ENCODE results near the gene SLC25A51.

Gene SLC25A51

GRCh38 chr9:37936965-37937364 lies 33.0 kb upstream of the SLC25A51 start:
- no peak for DNase-seq (ENCODE audit: low spot score)

DNA sequence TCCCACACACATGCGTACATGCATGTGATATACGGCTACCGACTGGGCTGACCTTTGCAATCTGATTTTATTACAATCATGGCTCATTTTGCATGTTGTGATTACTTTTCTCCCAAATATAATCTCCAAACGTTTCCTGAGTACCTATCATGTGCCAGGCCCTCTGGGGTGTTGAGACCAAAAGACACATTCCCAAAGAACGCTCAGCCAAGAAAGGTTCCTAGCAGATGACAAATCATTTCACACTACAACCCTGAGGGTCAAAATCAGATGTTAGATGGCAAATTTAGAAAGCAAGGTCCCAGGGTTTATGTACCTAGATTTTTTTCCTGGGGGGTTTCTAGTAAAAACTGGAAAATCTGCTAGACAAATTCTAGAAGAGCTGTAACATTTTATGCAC lies 32.4 kb upstream of the SLC25A51 start:
- no peak for DNase-seq (ENCODE audit: low spot score)

DNA sequence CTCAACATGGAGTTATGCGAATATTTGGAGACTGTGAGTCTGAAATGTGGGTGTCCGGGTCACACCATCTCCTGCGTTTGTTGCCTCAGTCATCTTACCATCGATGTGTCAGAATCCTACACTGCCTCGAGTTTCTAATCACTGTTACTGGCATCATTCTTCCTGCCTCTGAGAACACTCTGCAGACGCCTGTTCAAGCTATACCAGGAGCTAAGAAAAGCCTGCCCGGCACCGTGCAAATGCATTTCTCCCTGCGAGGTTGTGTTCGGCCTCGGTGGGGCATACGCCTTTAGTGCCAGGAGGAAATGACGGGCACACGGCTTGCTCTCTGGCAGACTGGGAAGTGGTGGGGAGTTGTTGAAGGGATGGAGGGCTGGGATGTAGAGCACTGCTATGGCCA lies 31.2 kb upstream of the SLC25A51 start:
- no peak for DNase-seq (ENCODE audit: low spot score)

GRCh38 chr9:37931592-37931991 lies 27.7 kb upstream of the SLC25A51 start:
- no peak for DNase-seq (ENCODE audit: low spot score)

DNA sequence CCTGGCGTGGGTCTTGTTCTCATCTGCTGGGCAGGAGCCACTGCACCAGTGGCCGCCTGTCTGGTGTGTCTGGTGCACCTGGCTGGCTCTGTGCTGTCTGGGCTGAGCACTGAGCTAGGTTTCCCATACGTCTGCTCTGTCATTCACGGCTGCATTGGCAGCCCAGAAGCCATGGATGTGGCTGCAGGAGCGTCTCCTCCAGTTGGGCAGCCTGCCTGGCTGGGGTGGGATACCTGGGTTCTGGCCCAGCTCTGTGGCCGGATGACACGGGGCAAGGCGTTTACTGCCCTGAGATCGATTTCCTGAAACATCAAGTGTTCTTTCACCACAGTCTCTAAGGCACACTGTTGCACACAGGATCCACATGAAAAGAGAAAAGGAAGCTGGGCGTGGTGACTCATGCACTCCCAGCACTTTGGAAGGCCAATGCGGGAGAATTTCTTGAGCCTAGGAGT lies 25.5 kb upstream of the SLC25A51 start:
- no peak for DNase-seq (ENCODE audit: low spot score)

DNA sequence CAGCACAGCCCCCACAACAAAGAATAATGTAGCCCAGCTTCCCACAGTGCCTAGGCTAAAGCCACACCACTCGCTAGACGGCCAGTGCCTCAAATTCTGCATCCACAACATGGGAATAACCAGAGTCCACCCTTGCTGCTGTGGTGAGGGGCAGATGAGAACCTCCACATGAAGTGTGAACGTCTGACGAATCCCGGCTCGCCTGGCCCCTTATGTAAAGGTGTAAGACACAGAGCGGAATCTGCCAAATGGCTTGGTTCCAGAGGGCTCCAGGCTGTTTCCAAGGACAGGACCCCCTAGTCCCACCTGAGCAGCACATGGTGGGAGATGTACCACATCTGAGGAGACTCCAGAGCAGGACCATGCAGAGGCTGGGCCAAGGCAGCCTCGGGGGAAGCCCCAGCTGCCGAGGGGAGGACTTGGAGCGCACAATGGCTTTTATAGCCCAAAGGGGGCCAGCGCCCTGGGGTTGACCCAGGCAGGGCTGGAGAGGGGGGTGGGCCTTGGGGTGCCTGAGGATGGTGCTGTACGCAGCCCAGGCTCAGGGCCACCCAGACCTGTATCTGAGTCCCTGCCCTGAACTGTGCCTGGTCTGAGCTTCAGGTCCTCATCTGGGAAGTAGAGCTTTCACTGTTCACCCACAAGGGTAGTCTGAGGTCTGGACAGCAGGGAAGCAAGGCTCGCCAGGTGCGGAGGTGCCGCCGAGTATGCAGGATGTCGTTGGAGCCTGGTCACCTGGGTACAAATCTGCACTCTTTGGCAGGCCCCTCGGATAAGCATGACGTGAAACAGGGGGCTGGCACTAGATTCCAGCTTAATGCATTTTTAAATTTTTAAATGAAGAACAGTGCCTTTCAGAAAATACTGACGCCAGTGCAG lies 24.9 kb upstream of the SLC25A51 start:
- DNase-seq (ENCODE audit: low spot score): no peak

DNA sequence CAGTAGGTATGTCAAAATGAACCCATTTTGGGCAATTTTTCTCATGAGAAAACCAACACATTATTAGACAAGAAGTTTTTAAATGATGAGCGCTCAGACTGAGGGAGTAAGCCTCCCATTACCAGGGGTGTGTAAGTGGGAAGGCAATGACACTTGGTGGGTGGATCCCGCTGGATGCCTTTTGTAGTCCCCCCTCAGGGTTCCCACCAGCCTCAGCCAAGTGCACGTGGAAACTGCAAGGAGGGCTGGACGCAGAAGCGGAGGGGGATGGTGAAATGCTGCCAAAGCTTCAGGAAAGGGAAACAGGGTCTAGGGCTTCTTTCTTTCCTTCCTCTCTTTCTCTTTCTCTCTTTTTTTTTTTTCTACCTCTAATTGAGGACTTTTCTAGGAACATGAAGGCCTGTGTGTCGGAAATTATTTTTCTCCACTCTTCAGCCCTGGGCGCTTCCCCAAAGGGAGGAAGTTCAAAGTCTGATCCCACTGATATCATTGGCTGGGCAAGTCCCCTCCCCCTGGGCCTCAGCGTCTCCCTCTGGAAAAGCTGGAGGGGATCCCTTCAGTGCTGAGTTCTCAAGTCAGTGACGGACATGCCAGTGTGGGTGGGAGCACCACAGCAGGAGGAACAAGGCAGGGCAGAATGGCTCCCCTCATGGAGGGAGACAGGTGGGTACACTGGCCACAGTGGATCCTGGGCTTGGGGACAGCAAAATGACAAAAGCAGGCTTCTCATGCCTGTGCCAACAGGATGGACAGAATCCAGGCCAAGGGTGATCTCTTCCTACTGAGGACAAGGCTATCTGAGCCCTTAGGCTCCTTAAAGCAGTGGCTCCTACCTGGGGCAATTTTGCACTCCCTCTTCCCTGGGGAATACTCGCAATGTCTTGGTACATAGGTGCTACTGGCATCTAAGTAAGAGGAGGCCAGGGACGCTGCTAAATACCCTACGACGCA lies 23.9 kb upstream of the SLC25A51 start:
- DNase-seq (ENCODE audit: low spot score): no peak

DNA sequence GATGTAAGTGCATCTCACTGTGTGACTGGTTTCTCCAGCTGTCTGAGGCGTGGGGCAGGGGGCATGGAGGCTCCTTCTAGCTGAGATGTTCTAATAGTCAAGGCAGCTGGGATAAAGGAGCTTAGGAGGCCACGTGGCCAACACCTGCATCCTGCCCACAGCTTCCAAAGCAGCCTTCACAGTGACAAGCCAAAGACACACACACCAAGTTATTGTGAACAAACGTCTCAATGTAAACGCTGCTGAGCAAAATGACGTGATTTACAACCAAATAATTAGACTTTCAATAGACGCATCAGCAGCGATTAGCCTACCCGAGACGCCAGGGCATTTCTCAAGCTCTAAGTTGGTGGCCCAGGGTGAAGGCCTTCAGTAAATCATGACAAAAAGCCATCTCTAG lies 23.2 kb upstream of the SLC25A51 start:
- DNase-seq (ENCODE audit: low spot score): no peak

- DNase-seq (ENCODE audit: low spot score): no peak
These were observed 22.8 kb upstream of the SLC25A51 start for GRCh38 chr9:37926737-37927118.

- DNase-seq (ENCODE audit: low spot score): no peak
These were observed 22.1 kb upstream of the SLC25A51 start for GRCh38 chr9:37925786-37926736.

GRCh38 chr9:37925006-37925405 lies 21.1 kb upstream of the SLC25A51 start:
- no peak for DNase-seq (ENCODE audit: low spot score)

- no peak for DNase-seq (ENCODE audit: low spot score)
These were observed 20.6 kb upstream of the SLC25A51 start for GRCh38 chr9:37924538-37924937.

GRCh38 chr9:37923796-37924427 lies 20.0 kb upstream of the SLC25A51 start:
- DNase-seq (ENCODE audit: low spot score): no peak

GRCh38 chr9:37923118-37923795 lies 19.3 kb upstream of the SLC25A51 start:
- no peak for DNase-seq (ENCODE audit: low spot score)

GRCh38 chr9:37922363-37923117 lies 18.6 kb upstream of the SLC25A51 start:
- no peak for DNase-seq (ENCODE audit: low spot score)

DNA sequence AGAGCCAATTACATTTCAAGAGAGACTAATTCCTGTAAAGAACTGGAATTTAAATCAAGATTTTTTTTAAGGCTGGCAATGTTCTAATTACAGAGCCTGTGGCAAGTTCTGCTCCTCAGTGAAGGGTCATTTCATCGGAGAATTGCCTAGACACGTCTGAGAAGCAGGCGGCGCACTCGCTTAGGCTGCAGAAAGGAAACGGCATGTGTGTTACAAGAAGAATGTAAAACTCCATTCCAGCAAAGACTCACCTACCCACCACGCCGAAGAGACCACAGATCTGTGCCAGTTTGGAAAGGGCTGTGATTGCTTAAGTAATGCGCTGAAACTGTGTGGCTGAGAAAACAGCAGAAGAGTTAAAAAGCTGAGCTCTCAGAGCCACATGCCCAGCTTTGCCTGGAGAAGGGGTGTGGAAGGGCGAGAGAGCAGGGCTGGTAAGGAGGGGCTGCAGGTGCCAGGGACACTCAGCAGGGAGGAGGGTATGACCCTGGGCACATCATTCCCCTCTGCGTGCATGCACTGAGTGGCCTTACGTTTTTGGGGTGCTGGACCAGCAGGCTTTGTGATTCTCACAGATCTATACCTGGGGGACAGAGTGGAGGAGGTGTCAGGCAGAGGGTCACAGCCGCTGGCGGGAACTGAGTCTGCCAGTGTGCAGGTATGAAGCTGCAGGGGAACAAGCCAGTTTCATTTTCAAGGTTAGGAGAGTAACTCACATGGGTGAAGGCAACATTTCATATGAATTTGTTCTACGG lies 17.8 kb upstream of the SLC25A51 start:
- no peak for DNase-seq (ENCODE audit: low spot score)

- DNase-seq (ENCODE audit: low spot score): no peak
These were observed 17.2 kb upstream of the SLC25A51 start for GRCh38 chr9:37921168-37921510.

- no peak for DNase-seq (ENCODE audit: low spot score)
These were observed 16.7 kb upstream of the SLC25A51 start for GRCh38 chr9:37920471-37921167.

DNA sequence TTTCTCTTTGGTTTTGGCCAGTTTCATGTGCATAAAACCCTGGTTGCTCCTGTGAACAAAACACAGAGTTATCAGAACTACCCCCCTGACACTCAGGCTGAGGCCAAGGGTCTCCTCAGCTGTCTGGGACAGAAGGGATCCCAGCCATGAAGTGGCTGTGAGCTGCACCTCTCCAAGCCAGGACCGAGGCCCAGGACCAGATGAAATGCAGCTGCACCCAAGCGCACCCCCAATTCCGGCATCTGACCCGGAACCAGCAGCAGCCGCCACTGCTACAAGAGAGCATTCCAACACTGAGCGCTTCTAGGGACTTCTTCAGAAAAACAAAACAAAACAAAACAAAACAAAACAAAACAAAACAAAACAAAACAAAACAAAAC lies 16.0 kb upstream of the SLC25A51 start:
- DNase-seq (ENCODE audit: low spot score): no peak
